Measurements from ENCODE around the gene DMRTB1.

The DMRTB1 gene

GRCh38 chr1:53509775-53510174 is 50.6 kb downstream of the DMRTB1 start:
- TF ChIP-seq, protein P1, sequence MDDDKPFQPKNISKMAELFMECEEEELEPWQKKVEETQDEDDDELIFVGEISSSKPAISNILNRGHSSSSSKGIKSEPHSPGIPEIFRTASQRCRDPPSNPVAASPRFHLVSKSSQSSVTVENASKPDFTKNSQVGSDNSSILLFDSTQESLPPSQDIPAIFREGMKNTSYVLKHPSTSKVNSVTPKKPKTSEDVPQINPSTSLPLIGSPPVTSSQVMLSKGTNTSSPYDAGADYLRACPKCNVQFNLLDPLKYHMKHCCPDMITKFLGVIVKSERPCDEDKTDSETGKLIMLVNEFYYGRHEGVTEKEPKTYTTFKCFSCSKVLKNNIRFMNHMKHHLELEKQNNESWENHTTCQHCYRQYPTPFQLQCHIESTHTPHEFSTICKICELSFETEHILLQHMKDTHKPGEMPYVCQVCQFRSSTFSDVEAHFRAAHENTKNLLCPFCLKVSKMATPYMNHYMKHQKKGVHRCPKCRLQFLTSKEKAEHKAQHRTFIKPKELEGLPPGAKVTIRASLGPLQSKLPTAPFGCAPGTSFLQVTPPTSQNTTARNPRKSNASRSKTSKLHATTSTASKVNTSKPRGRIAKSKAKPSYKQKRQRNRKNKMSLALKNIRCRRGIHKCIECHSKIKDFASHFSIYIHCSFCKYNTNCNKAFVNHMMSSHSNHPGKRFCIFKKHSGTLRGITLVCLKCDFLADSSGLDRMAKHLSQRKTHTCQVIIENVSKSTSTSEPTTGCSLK (tag by site-specific recombination; IDR thresholded peaks at IDR 0.05) = no peak
- TF ChIP-seq ZNF670 (tag by site-specific recombination; IDR thresholded peaks at IDR 0.05; ENCODE audit: low read depth) = no peak
- TF ChIP-seq ZNF561 (tag by site-specific recombination; IDR thresholded peaks at IDR 0.05; ENCODE audit: borderline replicate concordance) = no peak
- TF ChIP-seq ZFHX2 (tag by site-specific recombination; conservative IDR thresholded peaks at IDR 0.05) = no peak
- TF ChIP-seq ZNF664 (tag by site-specific recombination; IDR thresholded peaks at IDR 0.05) = no peak
- TF ChIP-seq ZNF10 (tag by site-specific recombination; IDR thresholded peaks at IDR 0.05) = no peak
- no peak for TF ChIP-seq ZNF157 (tag by site-specific recombination; IDR thresholded peaks at IDR 0.05)
- TF ChIP-seq ZNF274 (IDR thresholded peaks at IDR 0.05; ENCODE audit: low read length) = no peak
- no peak for TF ChIP-seq ZNF274 (tag by site-specific recombination; IDR thresholded peaks at IDR 0.05; ENCODE audit: borderline replicate concordance)
- TF ChIP-seq ZNF302 (tag by site-specific recombination; IDR thresholded peaks at IDR 0.05; ENCODE audit: low read depth) = no peak
- no peak for TF ChIP-seq ZNF112 (tag by site-specific recombination; IDR thresholded peaks at IDR 0.05)
- no peak for TF ChIP-seq ZNF501 (tag by site-specific recombination; IDR thresholded peaks at IDR 0.05)
- TF ChIP-seq ZNF837 (tag by site-specific recombination; IDR thresholded peaks at IDR 0.05) = no peak
- Histone ChIP-seq H3K36me3 (ENCODE audit: control insufficient read depth in 2 of 2, insufficient read depth in 1 of 2, low read length in 2 of 2) (no peaks in the 10 kb centered on the region), H3K4me3 (ENCODE audit: low read depth, low read length) (no peak overlapping the region), H3K4me1 (ENCODE audit: control insufficient read depth, insufficient read depth, low read length) (peaks cover 13% of the 10 kb centered on the region), H3K27ac (ENCODE audit: extremely low read depth, low read depth, low read length) (no peak overlapping the region), H3K9me3 (ENCODE audit: control insufficient read depth, insufficient read depth, low read depth, low read length) (no peaks in the 10 kb centered on the region)
- ChIA-PET POLR2A (no interaction called here), CTCF (no interaction called here)

- POLR2A ChIA-PET = no interaction called here
- no peaks in the 10 kb centered on the region for H3K36me3 ChIP-seq (ENCODE audit: control insufficient read depth in 2 of 2, insufficient read depth in 1 of 2, low read length in 2 of 2)
- H3K4me1 ChIP-seq (ENCODE audit: control insufficient read depth, insufficient read depth, low read length) = peaks cover 13% of the 10 kb centered on the region
- CTCF ChIA-PET = interaction anchor here (1.0 kb wide), 1 partner anchor 10 kb away, joined by 3 read pairs; no protein-coding TSS in a partner anchor
- no peaks in the 10 kb centered on the region for H3K9me3 ChIP-seq (ENCODE audit: control insufficient read depth, insufficient read depth, low read depth, low read length)
- no peak overlapping the region for H3K4me3 ChIP-seq (ENCODE audit: low read depth, low read length)
- H3K27ac ChIP-seq (ENCODE audit: extremely low read depth, low read depth, low read length) = no peak overlapping the region
- TF ChIP-seq ZEB2 (tag by site-specific recombination; IDR thresholded peaks at IDR 0.05) = no peak
- no peak for TF ChIP-seq ZNF701 (tag by site-specific recombination; IDR thresholded peaks at IDR 0.05)
- no peak for TF ChIP-seq ZNF391 (tag by site-specific recombination; IDR thresholded peaks at IDR 0.05; ENCODE audit: borderline replicate concordance, low read depth)
- no peak for TF ChIP-seq MYNN (tag by site-specific recombination; IDR thresholded peaks at IDR 0.05; ENCODE audit: borderline replicate concordance)
- no peak for TF ChIP-seq ZNF362 (tag by site-specific recombination; IDR thresholded peaks at IDR 0.05)
- TF ChIP-seq ZSCAN23 (tag by site-specific recombination; IDR thresholded peaks at IDR 0.05) = no peak
- TF ChIP-seq, protein P2, sequence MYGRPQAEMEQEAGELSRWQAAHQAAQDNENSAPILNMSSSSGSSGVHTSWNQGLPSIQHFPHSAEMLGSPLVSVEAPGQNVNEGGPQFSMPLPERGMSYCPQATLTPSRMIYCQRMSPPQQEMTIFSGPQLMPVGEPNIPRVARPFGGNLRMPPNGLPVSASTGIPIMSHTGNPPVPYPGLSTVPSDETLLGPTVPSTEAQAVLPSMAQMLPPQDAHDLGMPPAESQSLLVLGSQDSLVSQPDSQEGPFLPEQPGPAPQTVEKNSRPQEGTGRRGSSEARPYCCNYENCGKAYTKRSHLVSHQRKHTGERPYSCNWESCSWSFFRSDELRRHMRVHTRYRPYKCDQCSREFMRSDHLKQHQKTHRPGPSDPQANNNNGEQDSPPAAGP (tag by site-specific recombination; IDR thresholded peaks at IDR 0.05) = no peak
- no peak for TF ChIP-seq ZNF585B (tag by site-specific recombination; IDR thresholded peaks at IDR 0.05)
- TF ChIP-seq, protein P3, sequence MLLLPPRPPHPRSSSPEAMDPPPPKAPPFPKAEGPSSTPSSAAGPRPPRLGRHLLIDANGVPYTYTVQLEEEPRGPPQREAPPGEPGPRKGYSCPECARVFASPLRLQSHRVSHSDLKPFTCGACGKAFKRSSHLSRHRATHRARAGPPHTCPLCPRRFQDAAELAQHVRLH (tag by site-specific recombination; IDR thresholded peaks at IDR 0.05) = no peak
- TF ChIP-seq ZFP41 (tag by site-specific recombination; IDR thresholded peaks at IDR 0.05; ENCODE audit: borderline replicate concordance) = no peak
- TF ChIP-seq ZNF433 (tag by site-specific recombination; IDR thresholded peaks at IDR 0.05; ENCODE audit: low read depth) = no peak
- TF ChIP-seq ZNF707 (tag by site-specific recombination; IDR thresholded peaks at IDR 0.05) = no peak
- no peak for TF ChIP-seq REPIN1 (tag by site-specific recombination; IDR thresholded peaks at IDR 0.05; ENCODE audit: low read depth)
- TF ChIP-seq ZNF664 (tag by site-specific recombination; IDR thresholded peaks at IDR 0.05) = no peak
- TF ChIP-seq, protein P4, sequence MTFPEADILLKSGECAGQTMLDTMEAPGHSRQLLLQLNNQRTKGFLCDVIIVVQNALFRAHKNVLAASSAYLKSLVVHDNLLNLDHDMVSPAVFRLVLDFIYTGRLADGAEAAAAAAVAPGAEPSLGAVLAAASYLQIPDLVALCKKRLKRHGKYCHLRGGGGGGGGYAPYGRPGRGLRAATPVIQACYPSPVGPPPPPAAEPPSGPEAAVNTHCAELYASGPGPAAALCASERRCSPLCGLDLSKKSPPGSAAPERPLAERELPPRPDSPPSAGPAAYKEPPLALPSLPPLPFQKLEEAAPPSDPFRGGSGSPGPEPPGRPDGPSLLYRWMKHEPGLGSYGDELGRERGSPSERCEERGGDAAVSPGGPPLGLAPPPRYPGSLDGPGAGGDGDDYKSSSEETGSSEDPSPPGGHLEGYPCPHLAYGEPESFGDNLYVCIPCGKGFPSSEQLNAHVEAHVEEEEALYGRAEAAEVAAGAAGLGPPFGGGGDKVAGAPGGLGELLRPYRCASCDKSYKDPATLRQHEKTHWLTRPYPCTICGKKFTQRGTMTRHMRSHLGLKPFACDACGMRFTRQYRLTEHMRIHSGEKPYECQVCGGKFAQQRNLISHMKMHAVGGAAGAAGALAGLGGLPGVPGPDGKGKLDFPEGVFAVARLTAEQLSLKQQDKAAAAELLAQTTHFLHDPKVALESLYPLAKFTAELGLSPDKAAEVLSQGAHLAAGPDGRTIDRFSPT (tag by site-specific recombination; IDR thresholded peaks at IDR 0.05) = no peak
- no peak for TF ChIP-seq MZF1 (tag by site-specific recombination; IDR thresholded peaks at IDR 0.05; ENCODE audit: borderline replicate concordance)
These were observed 51.0 kb downstream of the DMRTB1 start for GRCh38 chr1:53510215-53510614.
